GM12878 (cell line): ENCODE measurements around the gene DTX1. TPM values are rescaled to one million over a fixed set of nuclear protein-coding genes. Genes with fewer than 3 reads are reported as not detected.
"Not testable (repeated sequence)": the region's sequence is repeated elsewhere in the genome, so short reads cannot be mapped to it uniquely, and the experiment has no call there.

Experiments used
- ATAC-seq: fragments of 200-7000 bp; cut with Tn5 transposase; 3 replicates; pipeline ENCODE4 v1.9.1; 2020; ENCODE audit warnings: mild to moderate bottlenecking, moderate library complexity
- BruUV-seq: library from RNA; stranded (reverse); fragments of 400-500 nt; replicated peaks from 2 replicates; lab custom pipeline; 2021; lab: Mats Ljungman, UMichigan
- CTCF ChIA-PET: fragments of 300-600 bp; sonication (Branson Sonifier 250); formaldehyde crosslinking; extraction: SDS; loops from one replicate; lab custom pipeline; 2021; ENCODE audit warnings: inconsistent platforms; lab: Yijun Ruan, JAX
- POLR2A ChIA-PET: fragments of 350-600 bp; formaldehyde crosslinking; extraction: SDS; loops from one replicate; lab custom pipeline; 2021; ENCODE audit warnings: inconsistent platforms; lab: Charles Lee
- RAD21 ChIA-PET: fragments of 300-600 bp; sonication (Branson Sonifier 250); formaldehyde crosslinking; loops from one replicate; lab custom pipeline; 2023; ENCODE audit warnings: antibody characterized with exemption; ENCODE audit not compliant: unreplicated experiment; lab: Charles Lee
- SMC1A ChIA-PET: fragments of 300-600 bp; sonication (Branson Sonifier 250); formaldehyde crosslinking; loops from one replicate; lab custom pipeline; 2023; ENCODE audit not compliant: unreplicated experiment, uncharacterized antibody; lab: Charles Lee
- DNase-seq: peaks from one replicate; pipeline ENCODE4 v3.0.0-alpha.2; 2011; ENCODE audit warnings: low read depth, low spot score
- FAIRE-seq: peaks from 3 replicates; lab custom pipeline; 2011; peaks lifted over from hg19 to GRCh38; lab: Jason Lieb, UNC
- H2AFZ ChIP-seq: 2 replicates; pipeline ENCODE4 v1.6.0; 2011; ENCODE audit warnings: low read depth, low read length, control low read depth; ENCODE audit not compliant: control insufficient read depth
- H3K27ac ChIP-seq: 2 replicates; pipeline ENCODE4 v1.5.1; 2011; ENCODE audit warnings: control low read depth; ENCODE audit not compliant: control insufficient read depth, insufficient read depth
- H3K27me3 ChIP-seq, 2 experiments: replicated peaks in 1 of 2; 2 replicates each; pipeline versions ENCODE4 v1.6.0 to v1.6.1; 2011; ENCODE audit warnings: low read length in 1 of 2; ENCODE audit not compliant: control insufficient read depth in 2 of 2, insufficient read depth in 2 of 2
- H3K36me3 ChIP-seq, 2 experiments: 2 replicates each; pipeline ENCODE4 v1.5.1; 2011; ENCODE audit warnings: low read length in 1 of 2; ENCODE audit not compliant: control insufficient read depth in 2 of 2, insufficient read depth in 2 of 2
- H3K4me1 ChIP-seq: 2 replicates; pipeline ENCODE4 v1.6.1; 2011; ENCODE audit warnings: mild to moderate bottlenecking, low read length, moderate library complexity, mixed read lengths; ENCODE audit not compliant: control insufficient read depth, insufficient read depth
- H3K4me2 ChIP-seq: 2 replicates; pipeline ENCODE4 v1.6.0; 2011; ENCODE audit warnings: control low read depth; ENCODE audit not compliant: control insufficient read depth, insufficient read depth
- H3K4me3 ChIP-seq: fragments of 200-600 bp; sonication (generic); 2 replicates; pipeline ENCODE4 v1.5.1; 2016
- H3K79me2 ChIP-seq: 2 replicates; pipeline ENCODE4 v1.6.0; 2011; ENCODE audit warnings: low read length; ENCODE audit not compliant: control insufficient read depth, insufficient read depth
- H3K9ac ChIP-seq: 2 replicates; pipeline ENCODE4 v1.8.0; 2011; ENCODE audit warnings: low read length, control low read depth, mixed read lengths; ENCODE audit not compliant: control insufficient read depth, insufficient read depth
- H3K9me3 ChIP-seq: replicated peaks from 3 replicates; pipeline ENCODE4 v1.5.1; 2011; ENCODE audit warnings: mild to moderate bottlenecking, low read length; ENCODE audit not compliant: control insufficient read depth, insufficient read depth
- H4K20me1 ChIP-seq: 2 replicates; pipeline ENCODE4 v1.6.0; 2011; ENCODE audit not compliant: control insufficient read depth, insufficient read depth
- HSF1 ChIP-seq: fragments of 150-350 bp; IDR thresholded peaks from 2 replicates; pipeline ENCODE4 v1.6.1; 2014; ENCODE audit warnings: mild to moderate bottlenecking, low read depth, low read length
- MEF2A ChIP-seq: IDR thresholded peaks from 2 replicates; pipeline ENCODE4 v1.6.1; 2011; ENCODE audit warnings: low read depth, mild to moderate bottlenecking, low read length, moderate library complexity; ENCODE audit not compliant: insufficient read depth
- MTA3 ChIP-seq: IDR thresholded peaks from 2 replicates; pipeline ENCODE4 v1.6.1; 2012; ENCODE audit warnings: low read length, inconsistent platforms, borderline replicate concordance
- NFIC ChIP-seq: IDR thresholded peaks from 2 replicates; pipeline ENCODE4 v1.6.1; 2012; ENCODE audit warnings: low read depth, mild to moderate bottlenecking, inconsistent platforms, low read length, moderate library complexity
- TCF3 ChIP-seq: IDR thresholded peaks from 2 replicates; pipeline ENCODE4 v1.6.1; 2012; ENCODE audit warnings: low read depth, mild to moderate bottlenecking, low read length, borderline replicate concordance; ENCODE audit not compliant: insufficient read depth
- WGBS: methylation state at CpG from one replicate; pipeline ENCODE4 v1.1.6; 2016; ENCODE audit warnings: low lambda C conversion rate; ENCODE audit not compliant: insufficient replicate concordance, insufficient coverage; ENCODE audit errors: missing lambda C conversion rate; 5-methylcytosine and 5-hydroxymethylcytosine counted together
- in situ Hi-C: fragments of 300-500 bp; cut with MboI; formaldehyde crosslinking; loops from 9 replicates; pipeline ENCODE4 v1.14.3; 2018; ENCODE audit warnings: mixed read lengths
- intact Hi-C: fragments of 100-400 bp; cut with micrococcal nuclease; formaldehyde crosslinking; loops from one replicate; pipeline ENCODE4 v1.14.2; 2022; ENCODE audit not compliant: unreplicated experiment
- polyA plus RNA-seq, 11 experiments: library from polyadenylated mRNA; depleted of rRNA in 4 of 11; unstranded in 6 of 11; stranded (reverse) in 5 of 11; fragments of >200 nt; fragmentation: Nextera tagmentation in 4 of 11; fragmentation: Illumina TruSeq in 1 of 11; extraction: Ambion mirVana in 4 of 11; extraction: Trizol in 1 of 11; gene quantifications; 1 replicate in 1 of 11; 2 replicates in 10 of 11; pipeline versions ENCODE4 v1.2.1 to v1.2.3, GENCODE V29; 2011 to 2016; ENCODE audit warnings: inconsistent platforms in 2 of 11, missing spikeins in 2 of 11, low read depth in 1 of 11
- total RNA-seq, 4 experiments: library from RNA; depleted of rRNA in 3 of 4; stranded (reverse); fragments of >200 nt in 3 of 4; fragmentation: Illumina TruSeq in 1 of 4; extraction: Trizol in 1 of 4; gene quantifications; 2 replicates each; pipeline versions ENCODE4 v1.2.1 to v1.2.3, GENCODE V29; 2013 to 2021

Gene DTX1
- total and polyA plus RNA-seq, 10 of the 15 experiments (the other 5 are each of a cell fraction or from before 2014, with no cell fraction given), result 0.09 to 2.8 (median 0.66) TPM

DNA sequence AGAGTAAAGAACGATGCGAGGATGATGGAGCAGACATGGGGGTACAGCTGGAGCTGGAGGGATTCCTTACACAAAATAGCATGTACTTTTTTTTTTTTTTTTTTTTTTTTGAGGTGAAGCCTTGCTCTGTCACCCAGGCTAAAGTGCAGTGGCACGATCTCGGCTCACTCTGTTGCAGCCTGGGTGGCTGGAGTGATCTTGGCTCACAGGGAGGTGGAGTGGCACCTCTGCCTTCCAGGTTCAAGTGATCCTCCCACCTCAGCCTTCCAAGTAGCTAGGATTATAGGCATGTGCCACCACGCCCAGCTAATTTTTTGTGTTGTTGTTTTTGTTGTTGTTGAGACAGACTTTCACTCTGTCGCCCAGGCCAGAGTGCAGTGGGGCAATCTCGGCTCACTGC lies 84.2 kb downstream of the DTX1 start:
- POLR2A ChIA-PET, result interaction anchor here (0.7 kb wide), 1 partner anchor 33 kb away, joined by 3 read pairs; no protein-coding TSS in a partner anchor
- Histone ChIP-seq H4K20me1 (no peaks in the 10 kb centered on the region), H3K27ac (no peak overlapping the region), H3K9me3 (no peaks in the 10 kb centered on the region), H3K4me2 (no peak overlapping the region), H3K4me1 (no peaks in the 10 kb centered on the region; the same call in 1 of the 2 replicates), H3K36me3 (no peaks in the 10 kb centered on the region), H2AFZ (no peak overlapping the region), H3K4me3 (no peak overlapping the region), H3K9ac (no peak overlapping the region), H3K79me2 (no peaks in the 10 kb centered on the region), H3K27me3 (no peaks in the 10 kb centered on the region)
- intact Hi-C loops, result no loop called here
- CTCF ChIA-PET, result interaction anchor here (0.6 kb wide), 1 partner anchor 79 kb away, joined by 4 read pairs; no protein-coding TSS in a partner anchor
- DNase-seq (no peak), ATAC-seq (no peak), FAIRE-seq (no peak)
- SMC1A ChIA-PET, result no interaction called here
- BruUV-seq, result no TSS peak
- 63% methylated on average over 7 of the region's 7 CpGs for WGBS
- RAD21 ChIA-PET, result interaction anchor here (0.6 to 0.7 kb wide), 3 partner anchors 33 to 1327 kb away, joined by 3 to 4 read pairs (median 3); no protein-coding TSS in a partner anchor
- in situ Hi-C loops, result no loop called here
- TF ChIP-seq HSF1, result no peak
- TF ChIP-seq TCF3, result no peak
- TF ChIP-seq NFIC, result no peak
- no peak for TF ChIP-seq MEF2A
- no peak for TF ChIP-seq MTA3

DNA sequence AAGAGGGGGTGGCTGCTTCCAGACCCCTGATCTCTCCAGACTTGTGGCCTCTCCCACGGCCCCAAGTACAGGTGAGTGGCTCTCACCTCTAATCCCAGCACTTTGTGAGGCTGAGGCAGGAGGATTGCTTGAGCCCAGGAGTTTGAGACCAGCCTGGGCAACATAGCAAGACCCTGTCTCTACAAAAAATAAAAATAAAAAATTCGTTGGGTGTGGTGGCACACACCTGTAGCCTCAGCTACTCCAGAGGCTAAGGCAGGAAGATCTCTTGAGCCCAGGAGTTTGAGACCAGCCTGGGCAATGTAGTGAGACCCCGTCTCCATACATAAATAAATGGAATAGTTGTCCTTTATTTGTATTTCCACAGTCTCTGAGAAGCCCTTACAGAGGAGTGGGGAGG lies 85.2 kb downstream of the DTX1 start:
- WGBS, result 11% methylated on average over 3 of the region's 3 CpGs
- H3K36me3 ChIP-seq, CTCF ChIA-PET, H3K79me2 ChIP-seq, H2AFZ ChIP-seq, H3K9me3 ChIP-seq, BruUV-seq, H3K4me3 ChIP-seq, ATAC-seq, DNase-seq, intact Hi-C loops, H3K4me1 ChIP-seq, H4K20me1 ChIP-seq, H3K27ac ChIP-seq, H3K9ac ChIP-seq, FAIRE-seq, in situ Hi-C loops, H3K27me3 ChIP-seq, H3K4me2 ChIP-seq: not testable (repeated sequence)
- SMC1A ChIA-PET, result interaction anchor here (0.9 to 1.3 kb wide), 2 partner anchors 11 to 149 kb away, joined by 3 to 5 read pairs; no protein-coding TSS in a partner anchor
- RAD21 ChIA-PET, result interaction anchor here (1.6 kb wide), 1 partner anchor 12 kb away, joined by 6 read pairs; no protein-coding TSS in a partner anchor
- POLR2A ChIA-PET, result interaction anchor here (1.5 kb wide), 1 partner anchor 12 kb away, joined by 4 read pairs; no protein-coding TSS in a partner anchor
